IPS-20b (cell line): ENCODE data around the gene PLCB2.

ENCODE experiments used
- H3K27ac ChIP-seq: one replicate; pipeline ENCODE4 v1.5.1; 2013; ENCODE audit warnings: low read length
- H3K27me3 ChIP-seq: 2 replicates; pipeline ENCODE4 v1.6.1; 2013; ENCODE audit warnings: mild to moderate bottlenecking, low read length, inconsistent platforms; ENCODE audit not compliant: insufficient read depth
- H3K36me3 ChIP-seq: 2 replicates; pipeline ENCODE4 v1.6.1; 2013; ENCODE audit warnings: low read depth, mild to moderate bottlenecking, inconsistent platforms, low read length, moderate library complexity; ENCODE audit not compliant: insufficient read depth
- H3K4me1 ChIP-seq: 2 replicates; pipeline ENCODE4 v1.6.1; 2013; ENCODE audit warnings: mild to moderate bottlenecking, control low read depth, inconsistent platforms, low read length, moderate library complexity; ENCODE audit not compliant: insufficient read depth
- H3K4me3 ChIP-seq: 2 replicates; pipeline ENCODE4 v1.5.1; 2013; ENCODE audit warnings: mild to moderate bottlenecking, low read length, inconsistent platforms
- H3K9ac ChIP-seq: 2 replicates; pipeline ENCODE4 v1.6.1; 2013; ENCODE audit warnings: low read depth, mild to moderate bottlenecking, inconsistent platforms, low read length, moderate library complexity
- H3K9me3 ChIP-seq: 2 replicates; pipeline ENCODE4 v1.6.1; 2013; ENCODE audit warnings: mild to moderate bottlenecking, low read depth, low read length, inconsistent platforms; ENCODE audit not compliant: insufficient read depth

Gene PLCB2

DNA sequence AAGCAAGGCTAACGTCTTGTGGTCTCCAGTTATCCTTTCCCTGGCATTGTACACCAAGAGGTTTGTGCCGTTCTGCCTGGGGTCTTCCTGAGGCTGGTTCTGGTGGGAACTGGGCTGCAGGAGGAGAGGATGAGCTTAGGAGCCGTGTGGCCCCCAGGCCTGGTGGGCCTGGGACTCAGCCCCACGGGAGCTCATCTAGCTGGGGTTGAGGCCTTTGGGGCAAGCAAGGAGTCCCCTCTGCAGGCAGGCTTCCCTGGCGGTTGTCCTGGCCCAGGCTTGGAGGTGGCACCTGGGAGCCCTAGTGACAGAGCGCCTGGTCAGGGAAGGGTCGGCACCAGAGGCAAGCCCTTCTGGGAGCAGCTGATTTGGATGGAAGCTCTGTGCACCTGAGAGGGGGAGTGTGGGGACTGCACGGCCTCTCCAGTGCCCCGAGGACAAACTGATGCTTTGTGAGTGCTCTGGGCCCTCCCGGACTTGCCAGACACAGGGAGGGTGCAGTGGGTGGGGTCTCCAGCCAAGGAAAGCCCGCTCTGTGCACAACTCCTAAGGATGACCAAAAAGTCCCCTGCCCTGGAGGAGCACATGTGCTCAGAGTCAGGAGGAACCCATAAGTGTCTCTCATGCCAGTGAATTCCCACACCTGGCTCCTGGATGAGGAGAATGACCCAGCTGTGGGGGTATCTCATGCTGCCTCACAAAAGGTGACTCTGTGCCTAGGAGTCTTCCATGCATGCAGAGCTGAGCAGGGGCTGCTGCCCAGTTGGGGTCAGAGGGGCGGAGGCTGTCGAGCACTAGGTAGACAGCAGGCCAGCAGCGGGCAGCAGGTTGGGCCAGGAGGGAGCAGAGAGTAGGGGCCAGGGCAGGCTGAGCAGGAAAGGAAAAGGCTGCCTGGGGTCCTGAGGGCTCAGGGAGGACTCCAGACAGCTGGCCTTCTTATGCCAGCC lies 66.2 kb downstream of the PLCB2 start:
- no peak overlapping the region for H3K4me3 ChIP-seq
- H3K9me3 ChIP-seq: no peaks in the 10 kb centered on the region
- H3K36me3 ChIP-seq: no peaks in the 10 kb centered on the region
- H3K27me3 ChIP-seq: peaks cover 17% of the 10 kb centered on the region
- H3K4me1 ChIP-seq: peaks cover 11% of the 10 kb centered on the region; the same call in 1 of the 2 replicates
- H3K9ac ChIP-seq: no peak overlapping the region
- no peak overlapping the region for H3K27ac ChIP-seq

DNA sequence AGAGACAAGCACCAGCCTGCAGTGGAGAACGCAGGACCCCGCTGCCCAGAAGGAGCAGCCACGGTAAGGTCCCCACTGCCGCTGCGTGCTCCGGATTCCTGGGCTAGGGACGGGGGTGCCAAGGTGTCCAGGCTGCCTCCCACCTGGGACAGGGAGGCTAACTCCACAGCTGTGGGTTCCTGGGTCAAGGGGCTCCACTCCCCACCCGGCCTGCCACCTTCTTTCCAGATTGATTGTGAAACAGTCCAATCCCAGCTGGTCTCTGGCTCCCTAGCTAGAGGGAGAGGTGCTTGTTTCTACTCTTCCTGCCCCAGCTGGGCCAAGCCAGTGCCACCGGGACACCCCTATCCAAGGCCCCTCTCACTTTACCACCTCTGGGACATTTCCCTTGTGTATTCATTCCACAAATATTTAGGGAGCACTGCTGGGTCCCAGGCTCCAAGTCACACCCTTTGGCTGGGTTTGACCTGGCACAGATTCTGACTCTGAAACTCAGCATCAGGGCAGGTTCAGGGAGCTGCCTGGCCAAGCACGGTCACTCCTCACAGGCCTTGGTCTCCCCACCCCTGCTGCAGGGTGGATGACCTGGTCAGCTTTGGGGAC lies 67.0 kb downstream of the PLCB2 start:
- Histone ChIP-seq H3K9ac (no peak overlapping the region), H3K4me3 (no peak overlapping the region), H3K27ac (no peak overlapping the region), H3K9me3 (no peaks in the 10 kb centered on the region), H3K27me3 (peaks cover 17% of the 10 kb centered on the region), H3K4me1 (peaks cover 11% of the 10 kb centered on the region; the same call in 1 of the 2 replicates), H3K36me3 (no peaks in the 10 kb centered on the region)

DNA sequence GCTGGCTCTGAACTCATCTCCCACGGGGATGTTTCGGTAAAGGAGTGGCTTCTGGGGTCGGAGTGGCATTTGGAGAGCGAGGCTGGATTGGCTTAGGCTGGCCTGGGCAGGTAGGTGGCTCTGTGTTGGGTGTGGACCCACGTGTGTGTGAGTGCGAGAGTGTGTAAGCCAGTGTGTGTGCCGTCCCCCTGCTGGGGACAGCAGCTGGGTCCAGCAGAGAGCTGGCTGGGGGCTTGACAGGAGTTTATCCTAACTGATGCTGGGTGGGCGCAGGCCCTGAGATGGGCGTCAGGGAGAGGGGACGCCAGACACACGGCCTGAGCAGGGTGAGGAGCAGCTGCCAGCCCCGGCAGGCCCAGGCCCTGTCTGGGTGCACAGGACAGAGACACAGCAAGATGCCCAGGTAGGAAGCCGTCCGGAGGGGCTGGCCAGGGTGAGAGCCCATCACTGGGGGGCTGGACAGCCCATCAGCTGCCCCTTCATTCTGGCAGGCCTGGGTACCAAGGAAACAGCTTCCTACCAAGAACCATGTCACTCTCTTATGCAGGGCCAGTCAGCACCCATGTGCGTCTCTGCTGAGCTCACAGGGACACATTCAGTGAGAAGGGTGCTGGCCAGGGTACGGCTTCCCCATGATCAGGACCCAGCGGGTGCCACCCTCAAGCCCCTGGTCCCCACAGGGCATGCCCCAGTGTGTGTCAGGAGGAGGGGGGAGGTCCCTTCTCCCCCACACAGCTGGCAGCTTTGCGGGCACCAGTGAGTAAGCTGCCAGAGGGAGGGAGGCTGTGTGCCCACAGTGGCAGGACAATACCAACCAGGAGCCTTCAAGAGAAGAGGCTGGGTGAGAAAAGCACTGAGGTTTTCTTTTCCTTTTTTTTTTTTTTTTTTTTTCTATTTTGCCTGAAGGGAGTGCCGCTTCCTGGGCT lies 67.8 kb downstream of the PLCB2 start:
- H3K27me3 ChIP-seq: peaks cover 17% of the 10 kb centered on the region
- H3K4me1 ChIP-seq: peaks cover 9% of the 10 kb centered on the region; the same call in 1 of the 2 replicates
- H3K9ac ChIP-seq: peak overlapping the region; percentile 65; the same call in 1 of the 2 replicates
- H3K27ac ChIP-seq: no peak overlapping the region
- H3K9me3 ChIP-seq: no peaks in the 10 kb centered on the region
- H3K36me3 ChIP-seq: no peaks in the 10 kb centered on the region
- peak overlapping the region; percentile 63; the same call in 1 of the 2 replicates for H3K4me3 ChIP-seq

DNA sequence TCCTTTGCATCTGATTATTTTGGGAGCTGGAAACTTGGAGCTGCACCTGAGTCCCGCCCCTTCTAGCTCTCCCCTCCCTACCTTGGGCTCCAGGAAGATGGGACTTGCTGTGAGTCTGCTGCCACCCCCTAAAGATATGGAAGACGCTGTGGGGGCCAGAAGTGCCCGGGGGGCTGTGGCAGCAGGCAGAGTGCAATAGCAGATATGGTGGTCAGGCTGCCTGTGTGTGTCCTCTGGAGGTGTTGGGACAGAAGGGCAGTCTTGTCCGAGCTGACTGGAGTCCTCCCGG lies 68.4 kb downstream of the PLCB2 start:
- Histone ChIP-seq H3K9ac (peak overlapping the region; percentile 65; the same call in 1 of the 2 replicates), H3K27ac (no peak overlapping the region), H3K9me3 (no peaks in the 10 kb centered on the region), H3K27me3 (peaks cover 17% of the 10 kb centered on the region), H3K36me3 (no peaks in the 10 kb centered on the region), H3K4me3 (peak overlapping the region; percentile 63; the same call in 1 of the 2 replicates), H3K4me1 (peaks cover 7% of the 10 kb centered on the region; the same call in 1 of the 2 replicates)

DNA sequence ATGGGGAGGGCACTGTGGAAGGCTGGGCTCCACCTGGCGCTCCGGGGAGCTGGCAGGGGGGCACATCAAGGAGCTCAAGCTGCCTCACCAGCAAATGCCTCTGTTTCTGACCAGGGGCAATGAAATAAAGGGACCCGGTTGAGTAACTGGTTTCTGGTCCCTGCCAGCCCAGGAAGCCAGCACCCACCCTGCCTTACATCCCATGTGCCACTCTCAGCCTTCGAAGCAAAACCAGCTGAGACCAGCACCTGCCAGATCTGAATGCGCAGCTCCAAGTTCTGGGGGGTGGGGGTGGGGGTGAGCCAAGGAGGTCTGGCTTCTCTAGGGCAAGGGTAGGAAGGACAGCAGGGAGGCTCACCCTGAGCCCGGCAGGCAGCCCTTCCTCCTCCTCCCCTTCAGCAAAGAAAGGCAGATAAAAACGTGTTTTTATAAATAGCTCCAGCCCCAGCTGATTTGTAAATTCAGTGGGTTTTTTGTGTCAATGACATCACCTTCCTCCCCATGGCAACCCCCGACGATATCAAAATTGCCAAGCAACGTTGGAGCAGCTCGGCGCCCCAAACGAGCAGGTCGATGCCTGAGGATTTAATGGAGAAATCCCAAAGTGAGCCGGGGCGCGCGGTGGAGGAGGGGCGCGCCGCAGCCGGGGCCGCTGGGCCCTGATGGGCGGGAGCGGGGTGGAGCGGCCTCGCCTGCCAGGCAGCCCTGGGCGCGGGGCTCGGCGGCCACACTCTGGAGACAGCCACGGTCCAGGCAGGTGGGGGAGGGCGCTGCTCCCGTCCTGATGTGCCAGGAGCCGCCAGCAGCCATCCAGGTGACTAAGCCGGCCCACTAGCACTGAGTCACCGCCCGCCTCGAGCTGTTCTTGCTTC lies 69.0 kb downstream of the PLCB2 start, which contains the start of gene PAK6:
Gene PAK6 (plus strand): TSS at position 532 of the 872 bp plus-strand sequence. CDS start 25,723 bp downstream, outside the sequence.
- Histone ChIP-seq H3K9ac (peak within 1 kb of the TSS; percentile 65; the same call in 1 of the 2 replicates), H3K36me3 (no peaks in the 10 kb centered on the region), H3K9me3 (no peaks in the 10 kb centered on the region), H3K27ac (no peak within 1 kb of the TSS), H3K4me3 (peak within 1 kb of the TSS; percentile 63), H3K27me3 (peaks cover 17% of the 10 kb centered on the region), H3K4me1 (peaks cover 7% of the 10 kb centered on the region; the same call in 1 of the 2 replicates)
